Right cardiac atrium (tissue), 5 donors: ENCODE results near the gene ASIC4. TPM values are rescaled to one million over a fixed set of nuclear protein-coding genes. Genes with fewer than 3 reads are reported as not detected.
A peak's percentile ranks its signal among the peaks of the same experiment; 100 is the strongest.

Experiments
- ATAC-seq, 2 donors: fragments of 200-7000 bp; cut with Tn5 transposase; one replicate each; pipeline versions ENCODE4 v1.8.0 to v1.9.1; 2020; ENCODE audit warnings: moderate library complexity in 2 of 2, mild to moderate bottlenecking in 1 of 2
- DNase-seq, 3 donors: peaks; one replicate each; pipeline ENCODE4 v3.0.0-alpha.2; 2020
- H3K27ac ChIP-seq: one replicate; pipeline ENCODE4 v1.5.1; 2013; ENCODE audit warnings: mild to moderate bottlenecking, low read length, control low read depth, moderate library complexity
- H3K27me3 ChIP-seq: one replicate; pipeline ENCODE4 v1.6.1; 2013; ENCODE audit not compliant: control insufficient read depth, insufficient read depth
- H3K4me1 ChIP-seq: one replicate; pipeline ENCODE4 v1.6.1; 2013; ENCODE audit warnings: low read length; ENCODE audit not compliant: control insufficient read depth, insufficient read depth
- H3K4me3 ChIP-seq: one replicate; pipeline ENCODE4 v1.5.1; 2013; ENCODE audit warnings: low read length, control low read depth
- H3K9me3 ChIP-seq: one replicate; pipeline ENCODE4 v1.6.1; 2013; ENCODE audit warnings: low read length; ENCODE audit not compliant: control insufficient read depth
- WGBS: extraction: QIAGEN DNeasy Blood & Tissue Kit; methylation state at CpG from one replicate; pipeline ENCODE4 v1.1.7; 2013; 5-methylcytosine and 5-hydroxymethylcytosine counted together
- intact Hi-C, 4 donors: fragments of 100-400 bp; cut with DNase I; formaldehyde crosslinking; loops; one replicate each; pipeline versions ENCODE4 v1.11.0 to v1.14.0; 2022 to 2023
- polyA plus RNA-seq: library from polyadenylated mRNA; stranded (reverse); fragments of 200-250 nt; gene quantifications from one replicate; pipeline ENCODE4 v1.2.3, GENCODE V29; 2013
- total RNA-seq, 4 donors: library from RNA; stranded (reverse); fragmentation: NEBNext Ultra II Directional; extraction: Animal tissue kit (Norgen Biotek cat#: 25700); gene quantifications; one replicate each; pipeline ENCODE4 v1.2.1, GENCODE V29; 2021
- donor health status: healthy with polysubstance abuse.
- donor health status: DM: no; HTN: yes; CAD: no.
- donor health status: DM: no; HTN: no; CAD: no.
- donor health status: DM: no; HTN: yes; CAD: no; lungs with severe emphysema.
- donor health status: DM: yes; HTN: yes; CAD: no.

ASIC4 gene
- total and polyA plus RNA-seq, 5 donors: 0.28 to 1.8 (median 1.5) TPM

- Histone ChIP-seq H3K4me1 (no peaks in the 10 kb centered on the region), H3K27ac (no peak overlapping the region), H3K4me3 (no peak overlapping the region), H3K9me3 (no peaks in the 10 kb centered on the region), H3K27me3 (no peaks in the 10 kb centered on the region)
- DNase-seq (no peak), ATAC-seq (no peak)
- intact Hi-C loops: no loop called here
- 86% methylated on average over 11 of the region's 11 CpGs for WGBS
These were observed 52.4 kb downstream of the ASIC4 start for GRCh38 chr2:219566640-219567039.

GRCh38 chr2:219567131-219567530 is 52.8 kb downstream of the ASIC4 start:
- ATAC-seq (no peak), DNase-seq (peak in 1 of 3 donors; percentile 44)
- Histone ChIP-seq H3K4me3 (no peak overlapping the region), H3K9me3 (no peaks in the 10 kb centered on the region), H3K4me1 (no peaks in the 10 kb centered on the region), H3K27ac (no peak overlapping the region), H3K27me3 (no peaks in the 10 kb centered on the region)
- 93% methylated on average over 18 of the region's 18 CpGs for WGBS
- intact Hi-C loops: no loop called here

GRCh38 chr2:219567791-219568361 is 53.6 kb downstream of the ASIC4 start:
- WGBS: 84% methylated on average over 35 of the region's 35 CpGs
- intact Hi-C loops: no loop called here
- no peaks in the 10 kb centered on the region for H3K27me3 ChIP-seq
- no peaks in the 10 kb centered on the region for H3K4me1 ChIP-seq
- no peak overlapping the region for H3K4me3 ChIP-seq
- no peak overlapping the region for H3K27ac ChIP-seq
- ATAC-seq (no peak), DNase-seq (peak in 2 of 3 donors; percentile 63 to 68)
- H3K9me3 ChIP-seq: no peaks in the 10 kb centered on the region

GRCh38 chr2:219569041-219569440 is 54.8 kb downstream of the ASIC4 start:
- Histone ChIP-seq H3K27me3 (no peaks in the 10 kb centered on the region), H3K4me3 (no peak overlapping the region), H3K9me3 (no peaks in the 10 kb centered on the region), H3K4me1 (no peaks in the 10 kb centered on the region), H3K27ac (no peak overlapping the region)
- whole genome bisulfite sequencing: 86% methylated on average over 6 of the region's 6 CpGs
- ATAC-seq (no peak), DNase-seq (no peak)
- intact Hi-C loops: no loop called here

DNA sequence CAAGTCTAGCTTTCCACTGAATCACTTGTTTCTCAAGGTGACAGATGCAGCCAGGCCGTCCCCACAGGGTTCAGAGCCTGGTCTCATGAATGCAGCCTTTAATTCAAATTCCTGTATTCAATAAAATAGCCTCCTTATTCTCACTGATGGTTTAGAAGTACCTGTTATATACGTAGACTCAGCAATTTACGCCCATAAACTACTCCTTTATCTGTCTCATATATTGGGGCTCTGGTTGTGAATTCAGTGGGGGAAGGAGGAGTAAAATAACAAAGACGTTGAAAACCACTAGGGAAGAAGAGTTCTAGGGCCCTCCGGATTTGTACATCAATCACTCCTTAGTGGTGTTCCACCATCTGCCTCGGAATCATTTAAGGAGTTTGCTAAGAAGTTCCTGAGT is 55.4 kb downstream of the ASIC4 start:
- DNase-seq: no peak
- WGBS: 75% methylated on average over 6 of the region's 6 CpGs

GRCh38 chr2:219570194-219570923 is 56.1 kb downstream of the ASIC4 start:
- Histone ChIP-seq H3K4me3 (peak overlapping the region; percentile 77), H3K9me3 (no peaks in the 10 kb centered on the region), H3K27me3 (no peaks in the 10 kb centered on the region), H3K27ac (peak overlapping the region; percentile 95), H3K4me1 (no peaks in the 10 kb centered on the region)
- intact Hi-C loops: loop anchor here in 1 of 4 donors (5.0 kb wide), 2 partner anchors 57 to 72 kb away; partner anchors contain the start of gene SLC4A3
- DNase-seq (peak; percentile 45 to 78 (median 77)), ATAC-seq (peak; percentile 13 to 24)
- WGBS: 12% methylated on average over 95 of the region's 95 CpGs

More for the DNA sequence above, 55.4 kb downstream of the ASIC4 start:
- Histone ChIP-seq H3K27me3 (no peaks in the 10 kb centered on the region), H3K4me1 (no peaks in the 10 kb centered on the region), H3K27ac (peak overlapping the region; percentile 13), H3K9me3 (no peaks in the 10 kb centered on the region), H3K4me3 (peak overlapping the region; percentile 77)
- ATAC-seq: no peak
- intact Hi-C loops: loop anchor here in 1 of 4 donors (5.0 kb wide), 2 partner anchors 58 to 73 kb away; partner anchors contain the start of gene SLC4A3

- intact Hi-C loops: loop anchor here in 1 of 4 donors (5.0 kb wide), 2 partner anchors 56 to 71 kb away; partner anchors contain the start of gene SLC4A3
- Histone ChIP-seq H3K4me1 (peaks cover 1% of the 10 kb centered on the region), H3K27me3 (no peaks in the 10 kb centered on the region), H3K27ac (peak overlapping the region; percentile 95), H3K9me3 (no peaks in the 10 kb centered on the region), H3K4me3 (peak overlapping the region; percentile 77)
- peak in 2 of 3 donors; percentile 74 to 75 for DNase-seq
- peak; percentile 0 to 1 for ATAC-seq
- 2% methylated on average over 55 of the region's 55 CpGs for WGBS
These were observed 56.6 kb downstream of the ASIC4 start for GRCh38 chr2:219570924-219571310.

- intact Hi-C loops: loop anchor here in 1 of 4 donors (5.0 kb wide), 2 partner anchors 56 to 71 kb away; partner anchors contain the start of gene SLC4A3
- Histone ChIP-seq H3K9me3 (no peaks in the 10 kb centered on the region), H3K4me1 (peaks cover 1% of the 10 kb centered on the region), H3K27ac (peak within 1 kb of the TSS; percentile 95), H3K27me3 (no peaks in the 10 kb centered on the region), H3K4me3 (peak within 1 kb of the TSS; percentile 77)
- DNase-seq: peak; percentile 85 to 95 (median 93)
- 5% methylated on average over 42 of the region's 42 CpGs for whole genome bisulfite sequencing
- ATAC-seq: peak; percentile 82 to 85
These were observed 57.3 kb downstream of the ASIC4 start, which contains the start of gene OBSL1 for GRCh38 chr2:219571311-219572236. TSS of gene OBSL1 (minus strand) at chr2:219571539. CDS start at chr2:219571232, 307 bp downstream.

- intact Hi-C loops: loop anchor here in 1 of 4 donors (5.0 kb wide), 2 partner anchors 55 to 70 kb away; partner anchors contain the start of gene SLC4A3
- peak in 2 of 3 donors; percentile 59 to 64 for DNase-seq
- 86% methylated on average over 13 of the region's 13 CpGs for WGBS
- Histone ChIP-seq H3K4me3 (peak within 1 kb of the TSS; percentile 77), H3K27me3 (no peaks in the 10 kb centered on the region), H3K4me1 (peaks cover 1% of the 10 kb centered on the region), H3K27ac (peak within 1 kb of the TSS; percentile 85), H3K9me3 (no peaks in the 10 kb centered on the region)
- ATAC-seq: no peak
These were observed 58.1 kb downstream of the ASIC4 start, which contains the start of gene INHA for GRCh38 chr2:219572237-219573001. TSS of gene INHA (plus strand) at chr2:219572310. CDS start at chr2:219572375, 65 bp downstream.

DNA sequence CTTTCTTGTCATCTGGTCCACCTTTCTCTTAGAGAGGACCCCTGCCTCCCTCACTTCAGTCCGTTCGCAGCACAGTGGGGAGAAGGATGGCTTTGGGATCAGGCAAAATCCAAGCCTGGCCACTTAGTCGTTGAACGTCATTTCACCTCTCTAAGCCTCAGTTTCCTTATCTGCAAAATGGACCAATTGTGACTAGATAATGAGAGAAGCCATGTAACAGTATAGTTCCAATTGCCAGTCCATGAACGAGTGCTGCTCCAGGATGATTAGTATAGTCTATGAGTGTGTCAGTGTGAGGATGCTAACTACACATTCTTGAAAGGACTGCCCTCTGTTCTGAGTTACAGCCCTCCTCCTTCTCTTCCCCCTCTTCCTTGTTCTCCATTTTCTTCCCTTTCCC is 58.9 kb downstream of the ASIC4 start:
- no peaks in the 10 kb centered on the region for H3K27me3 ChIP-seq
- no peak overlapping the region for H3K4me3 ChIP-seq
- ATAC-seq: no peak
- intact Hi-C loops: loop anchor here in 1 of 4 donors (5.0 kb wide), 2 partner anchors 54 to 69 kb away; partner anchors contain the start of gene SLC4A3
- 75% methylated on average over 5 of the region's 5 CpGs for WGBS
- no peaks in the 10 kb centered on the region for H3K9me3 ChIP-seq
- H3K4me1 ChIP-seq: peaks cover 1% of the 10 kb centered on the region
- no peak overlapping the region for H3K27ac ChIP-seq
- no peak for DNase-seq
